Measurements from ENCODE around the gene MRM2. TPM values are rescaled to one million over a fixed set of nuclear protein-coding genes. Genes with fewer than 3 reads are reported as not detected.

MRM2 gene
- total and polyA plus RNA-seq, 10 of the 15 experiments (the other 5 are each of a cell fraction or from before 2014, with no cell fraction given): 43.2 to 128 (median 71.4) TPM

DNA sequence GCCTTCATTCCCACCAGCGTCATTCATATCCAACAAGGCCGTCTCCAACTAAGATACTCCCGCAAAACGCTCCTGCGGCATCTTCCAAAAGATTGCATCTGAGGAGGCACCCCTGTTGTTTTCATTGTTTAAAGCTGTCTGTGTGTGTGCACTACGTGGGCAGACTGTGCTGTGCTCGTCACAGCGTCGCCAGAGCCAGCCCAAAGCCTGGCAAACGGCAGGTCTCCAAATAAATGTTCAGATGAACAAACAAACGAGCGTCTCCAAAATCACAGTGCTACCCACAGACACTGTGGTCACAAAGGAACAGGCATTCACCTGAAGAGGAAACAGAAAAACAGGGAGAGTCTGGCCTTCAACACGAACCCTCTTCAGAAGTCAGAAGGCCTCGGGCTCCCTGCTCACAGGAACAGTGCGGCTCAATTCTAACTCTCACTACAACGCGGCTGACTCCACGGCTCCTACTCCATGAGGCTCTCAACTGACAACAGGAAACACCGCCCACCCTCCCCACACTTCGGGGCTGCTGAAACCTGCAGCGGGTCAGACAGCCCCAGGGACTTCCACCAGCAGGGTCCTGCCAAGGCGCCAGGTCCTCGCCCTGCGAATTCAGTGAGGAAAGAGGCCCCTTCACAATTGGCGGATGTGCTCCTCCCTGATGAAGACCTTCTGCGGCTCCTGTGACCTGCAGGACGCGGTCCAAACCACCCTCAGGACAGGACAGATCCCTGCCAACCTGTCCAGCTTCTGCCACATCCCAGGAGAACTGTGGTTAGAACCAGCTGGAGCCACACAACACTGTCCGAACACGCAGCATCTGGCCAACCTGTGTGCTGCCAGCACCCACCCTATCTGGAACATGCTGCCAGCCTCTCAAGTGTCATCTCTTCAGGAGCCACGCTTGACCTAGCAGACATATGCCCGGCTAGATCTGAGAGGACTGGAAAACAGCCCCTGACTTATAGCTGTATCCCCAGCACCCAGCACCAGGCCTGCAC, 45.3 kb downstream of the MRM2 start:
- TF ChIP-seq NRF1 (conservative IDR thresholded peaks at IDR 0.05; ENCODE audit: low read depth, low read length): no peak
- TF ChIP-seq, protein P1, sequence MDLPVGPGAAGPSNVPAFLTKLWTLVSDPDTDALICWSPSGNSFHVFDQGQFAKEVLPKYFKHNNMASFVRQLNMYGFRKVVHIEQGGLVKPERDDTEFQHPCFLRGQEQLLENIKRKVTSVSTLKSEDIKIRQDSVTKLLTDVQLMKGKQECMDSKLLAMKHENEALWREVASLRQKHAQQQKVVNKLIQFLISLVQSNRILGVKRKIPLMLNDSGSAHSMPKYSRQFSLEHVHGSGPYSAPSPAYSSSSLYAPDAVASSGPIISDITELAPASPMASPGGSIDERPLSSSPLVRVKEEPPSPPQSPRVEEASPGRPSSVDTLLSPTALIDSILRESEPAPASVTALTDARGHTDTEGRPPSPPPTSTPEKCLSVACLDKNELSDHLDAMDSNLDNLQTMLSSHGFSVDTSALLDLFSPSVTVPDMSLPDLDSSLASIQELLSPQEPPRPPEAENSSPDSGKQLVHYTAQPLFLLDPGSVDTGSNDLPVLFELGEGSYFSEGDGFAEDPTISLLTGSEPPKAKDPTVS (IDR thresholded peaks at IDR 0.05; ENCODE audit: low read depth, low read length): no peak
- TF ChIP-seq MEF2A (IDR thresholded peaks at IDR 0.05; ENCODE audit: insufficient read depth, low read depth, low read length): no peak
- no peak for TF ChIP-seq YBX1 (IDR thresholded peaks at IDR 0.05)
- TF ChIP-seq SP1 (IDR thresholded peaks at IDR 0.05; ENCODE audit: low read depth, low read length): no peak
- no peak for TF ChIP-seq EGR1 (IDR thresholded peaks at IDR 0.05; ENCODE audit: borderline replicate concordance in 1 of 2, low read depth in 2 of 2, low read length in 2 of 2)
- in situ Hi-C loops (cut with MboI): no loop called here
- ATAC-seq: no peak

More for the DNA sequence above, 45.3 kb downstream of the MRM2 start:
- ChIA-PET CTCF (interaction anchor here (3.1 to 3.2 kb wide), 2 partner anchors 12 to 97 kb away, joined by 24 to 27 read pairs; no protein-coding TSS in a partner anchor), POLR2A (interaction anchor here (0.5 kb wide), 1 partner anchor 237 kb away, joined by 3 read pairs; no protein-coding TSS in a partner anchor), SMC1A (ENCODE audit: uncharacterized antibody, unreplicated experiment) (interaction anchor here (2.4 kb wide), 1 partner anchor 97 kb away, joined by 15 read pairs; no protein-coding TSS in a partner anchor), RAD21 (ENCODE audit: unreplicated experiment) (interaction anchor here (1.4 to 2.9 kb wide), 3 partner anchors 7 to 97 kb away, joined by 4 to 14 read pairs (median 4); no protein-coding TSS in a partner anchor)
- intact Hi-C loops (cut with micrococcal nuclease; ENCODE audit: unreplicated experiment): no loop called here
- FAIRE-seq (no peak), DNase-seq (ENCODE audit: low read depth, low spot score) (no peak)
- H3K27ac ChIP-seq (ENCODE audit: control insufficient read depth, insufficient read depth): no peak overlapping the region
- H4K20me1 ChIP-seq (ENCODE audit: control insufficient read depth, insufficient read depth): no peaks in the 10 kb centered on the region
- peaks cover 6 to 35% of the 10 kb centered on the region in 2 experiments; a peak in 3 of 4 replicates for H3K36me3 ChIP-seq (ENCODE audit: control insufficient read depth in 2 of 2, insufficient read depth in 2 of 2, low read length in 1 of 2)
- peaks cover 4% of the 10 kb centered on the region; the same call in 1 of the 3 replicates for H3K9me3 ChIP-seq (replicated peaks; ENCODE audit: control insufficient read depth, insufficient read depth, low read length)
- H3K4me2 ChIP-seq (ENCODE audit: control insufficient read depth, insufficient read depth): no peak overlapping the region
- H3K4me3 ChIP-seq: no peak overlapping the region
- H3K79me2 ChIP-seq (ENCODE audit: control insufficient read depth, insufficient read depth, low read length): no peaks in the 10 kb centered on the region
- no peaks in the 10 kb centered on the region for H3K27me3 ChIP-seq (replicated peaks in 1 of 2; ENCODE audit: control insufficient read depth in 2 of 2, insufficient read depth in 2 of 2, low read length in 1 of 2)
- 93% methylated on average over 32 of the region's 32 CpGs for WGBS (ENCODE audit: insufficient coverage, insufficient replicate concordance, low lambda C conversion rate, missing lambda C conversion rate)
- H2AFZ ChIP-seq (ENCODE audit: control insufficient read depth, low read depth, low read length): no peak overlapping the region
- BruUV-seq (replicated peaks): no TSS peak
- no peaks in the 10 kb centered on the region for H3K4me1 ChIP-seq (ENCODE audit: control insufficient read depth, insufficient read depth, low read length)
- H3K9ac ChIP-seq (ENCODE audit: control insufficient read depth, insufficient read depth, low read length): no peak overlapping the region
